GM19324 (cell line): ENCODE results near the gene DNALI1.

Experiments used
- ATAC-seq: cut with Tn5 transposase; IDR thresholded peaks from one replicate; pipeline ENCODE4 v1.9.1; 2021; ENCODE audit warnings: mild to moderate bottlenecking, moderate library complexity; ENCODE audit not compliant: unreplicated experiment, low FRiP score

DNALI1 gene

GRCh38 chr1:37599940-37600339 is 43.2 kb downstream of the DNALI1 start:
- no peak for ATAC-seq

GRCh38 chr1:37601441-37601840 is 44.7 kb downstream of the DNALI1 start:
- ATAC-seq, result no peak

DNA sequence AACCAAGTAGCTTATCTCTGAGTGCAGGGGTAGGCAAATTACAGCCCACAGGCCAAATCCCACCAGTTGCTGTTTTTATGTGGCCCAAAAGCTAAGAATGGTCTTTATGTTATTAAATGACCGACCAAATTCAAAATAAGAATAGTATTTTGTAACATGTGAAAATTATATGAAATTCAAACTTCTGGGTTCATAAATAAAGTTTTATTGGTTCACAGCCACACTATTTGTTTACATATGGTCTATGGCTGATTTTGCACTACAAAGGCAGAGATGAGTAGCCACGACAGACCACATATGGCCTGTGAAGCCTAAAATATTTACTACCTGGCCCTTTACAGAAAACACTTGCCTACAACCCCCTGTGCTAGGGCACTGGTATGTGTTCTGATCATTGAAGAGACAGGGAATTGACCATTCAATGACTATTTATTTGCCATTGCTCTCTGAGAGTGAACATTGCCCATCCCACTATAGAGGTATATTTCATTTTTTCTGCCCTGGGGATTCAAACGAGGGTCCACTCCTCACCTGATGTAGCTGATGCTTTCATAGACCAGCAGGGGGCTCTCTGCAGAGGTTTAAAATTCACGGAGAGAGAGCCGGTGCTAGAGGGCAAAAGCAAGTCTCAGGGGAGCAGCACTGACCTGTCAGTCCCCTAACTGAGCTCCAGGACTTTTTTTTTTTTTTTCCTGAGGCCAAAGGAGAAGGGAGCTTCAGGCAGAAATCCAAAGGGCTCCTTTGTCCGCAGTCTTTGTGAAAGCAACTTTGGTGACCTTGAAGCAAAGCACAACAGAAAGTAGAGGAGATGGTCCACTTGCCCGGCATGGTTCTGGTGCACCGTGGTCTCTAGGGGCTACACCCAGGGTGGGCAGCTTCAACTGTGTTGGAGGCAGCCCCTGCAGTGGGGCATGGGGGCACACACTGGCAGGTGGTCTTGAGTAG is 46.3 kb downstream of the DNALI1 start:
- no peak for ATAC-seq

- ATAC-seq, result no peak
Measured at GRCh38 chr1:37605061-37605650, 48.4 kb downstream of the DNALI1 start.

GRCh38 chr1:37605806-37606474 is 49.2 kb downstream of the DNALI1 start:
- ATAC-seq, result no peak

DNA sequence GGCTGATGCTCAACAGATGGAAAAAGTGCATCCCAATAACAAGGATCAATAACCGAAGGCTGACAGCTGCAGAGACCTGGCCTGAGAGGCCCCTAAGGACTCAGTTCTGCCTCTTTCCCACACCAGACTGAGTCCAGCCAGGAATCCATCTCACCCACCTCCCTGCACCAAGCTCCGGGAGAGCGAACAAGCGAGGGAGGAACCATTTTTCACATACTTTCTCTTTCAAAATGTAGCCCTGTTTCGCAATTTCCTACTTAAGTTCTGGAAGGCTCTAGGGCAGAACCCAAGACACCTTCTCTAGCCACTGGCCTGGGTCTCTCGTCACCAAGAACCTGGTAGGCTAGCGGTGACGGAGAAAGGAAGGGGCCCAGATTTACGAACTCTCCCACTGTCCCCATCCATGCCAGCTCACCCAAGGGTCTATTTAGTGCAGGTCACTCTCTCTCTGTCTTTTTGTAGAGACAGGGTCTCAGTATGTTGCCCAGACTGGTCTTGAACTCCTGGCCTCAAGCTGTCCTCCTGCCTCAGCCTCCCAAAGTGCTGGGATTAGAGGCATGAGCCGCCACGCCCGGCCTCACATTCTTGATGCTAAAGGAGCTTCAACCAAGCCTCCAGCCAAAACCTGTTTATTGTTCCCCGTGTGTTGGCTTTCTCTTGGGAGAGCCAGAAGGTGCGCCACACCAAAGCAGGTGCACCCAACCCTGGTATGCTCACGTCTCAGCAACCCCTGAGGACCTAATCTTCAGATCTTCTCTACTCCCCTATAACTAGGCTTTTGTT is 49.9 kb downstream of the DNALI1 start:
- ATAC-seq, result no peak

DNA sequence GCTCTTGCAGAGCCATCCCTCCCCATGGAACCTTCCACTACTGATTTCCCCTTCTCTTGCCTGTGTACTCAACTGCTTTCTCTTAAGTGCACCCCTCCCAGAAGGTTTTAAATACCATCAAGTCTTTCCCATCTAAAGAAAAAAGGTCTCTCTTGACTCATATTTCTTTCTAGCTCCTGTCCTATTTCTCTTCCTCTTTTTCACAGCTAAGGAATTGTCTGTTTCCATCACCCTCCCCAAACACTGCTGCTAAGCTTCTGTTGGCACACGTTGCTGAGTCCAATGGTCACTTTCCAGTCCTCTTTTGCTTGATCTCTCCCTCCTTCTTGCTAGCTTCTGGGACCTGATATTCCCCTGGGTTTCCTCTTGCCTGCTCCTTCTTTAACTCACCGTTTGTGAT is 52.3 kb downstream of the DNALI1 start:
- ATAC-seq, result no peak

- ATAC-seq, result no peak
Measured at GRCh38 chr1:37609994-37610393, 53.3 kb downstream of the DNALI1 start.

DNA sequence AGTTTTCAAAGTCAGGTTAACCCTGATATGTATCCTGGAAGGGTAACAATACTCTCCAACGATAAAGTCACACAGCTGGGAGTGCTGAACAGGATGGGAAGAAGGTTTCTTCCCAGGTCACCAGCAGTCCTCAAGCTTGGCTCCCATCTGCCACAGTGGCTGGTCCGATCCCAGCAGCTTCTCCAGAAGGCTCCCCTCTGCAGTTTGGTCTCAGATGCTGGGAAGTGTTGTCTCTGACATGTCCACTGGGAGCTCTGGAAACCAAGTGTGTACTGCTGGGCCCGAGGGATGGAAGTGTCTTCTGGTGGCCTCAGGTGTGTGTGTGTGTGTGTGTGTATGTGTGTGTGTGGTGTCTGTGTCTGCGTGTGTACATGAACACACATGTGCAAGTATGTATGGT is 55.4 kb downstream of the DNALI1 start:
- ATAC-seq, result no peak

DNA sequence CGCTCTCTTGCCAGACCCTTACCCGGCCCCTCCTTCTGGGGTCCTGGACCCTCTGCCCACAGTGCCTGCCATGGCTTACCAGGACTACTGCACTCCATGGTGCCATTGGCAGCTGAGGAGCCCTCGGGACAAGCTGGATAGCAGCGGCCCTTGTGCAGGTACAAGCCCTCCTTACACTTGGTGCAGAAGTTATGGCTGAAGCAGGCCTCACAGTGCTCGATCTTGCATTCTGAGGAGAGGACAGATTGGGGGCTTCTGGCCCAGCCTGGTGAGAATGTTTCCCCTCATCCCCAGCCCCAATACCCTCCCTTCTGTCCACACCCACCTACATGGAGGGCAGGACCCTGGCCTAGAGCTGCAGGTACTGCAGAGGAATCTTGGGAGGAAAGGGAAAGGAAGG is 57.4 kb downstream of the DNALI1 start:
- ATAC-seq, result no peak

GRCh38 chr1:37616330-37616729 is 59.6 kb downstream of the DNALI1 start:
- no peak for ATAC-seq
